Ramos (cell line): ENCODE measurements around the gene KRT40.

ENCODE experiments used
- in situ Hi-C: fragments of 300-500 bp; cut with MboI; formaldehyde crosslinking; loops from one replicate; pipeline ENCODE4 v1.14.3; 2022; ENCODE audit warnings: low sequenced_read_pairs; ENCODE audit not compliant: unreplicated experiment

The KRT40 gene

DNA sequence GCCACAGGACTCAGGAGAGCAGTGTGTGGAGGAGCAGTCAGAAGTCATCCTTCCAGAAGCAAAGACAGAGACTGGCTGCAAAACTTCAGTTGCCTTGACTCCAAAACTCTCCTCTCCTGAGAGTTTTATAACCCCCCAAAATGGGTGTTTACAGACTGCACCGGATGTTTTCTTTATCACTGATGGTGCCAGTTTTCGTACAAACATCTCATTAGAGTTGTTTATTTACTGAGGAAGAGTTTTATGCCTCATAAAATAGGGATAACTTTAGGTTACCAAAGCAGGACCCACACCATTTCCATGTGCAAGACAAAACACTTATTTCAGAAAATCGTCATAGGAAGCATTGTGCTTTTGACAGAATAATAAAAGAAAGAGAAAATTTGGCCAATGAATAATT is at the start of gene KRT40:
KRT40 (minus strand) TSS at position 101 of the 400 bp plus-strand sequence; CDS start at position 48, 53 bp downstream.
- in situ Hi-C loops, result no loop called here

DNA sequence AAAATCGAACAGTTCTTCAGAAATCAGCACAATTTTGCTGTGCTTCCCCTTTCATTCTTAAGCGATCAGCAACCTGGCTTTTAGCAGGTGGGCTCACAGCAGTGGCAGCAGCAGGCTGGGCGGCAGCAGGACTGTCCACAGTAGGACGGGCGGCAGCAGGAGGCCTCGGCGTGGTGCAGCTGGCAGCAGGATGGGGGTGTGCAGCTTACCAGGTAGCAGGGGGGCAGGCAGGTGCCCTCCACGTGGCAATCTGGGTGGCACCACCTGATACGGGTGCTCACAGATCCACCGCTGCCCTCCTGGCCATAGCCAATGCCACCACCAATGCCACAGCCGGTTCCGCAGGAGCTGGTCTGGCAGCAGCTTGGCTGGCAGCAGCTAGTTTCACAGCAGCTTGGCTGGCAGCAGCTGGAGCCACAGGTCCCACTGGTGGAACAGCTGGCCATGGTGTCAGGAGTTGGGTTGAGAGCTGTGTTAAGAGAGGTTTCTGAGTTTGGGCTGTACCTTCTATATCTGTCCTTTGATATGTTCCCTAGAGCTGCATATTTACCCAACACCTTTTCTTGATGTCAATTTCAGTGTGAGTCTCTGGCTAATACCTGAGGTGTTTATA is 45.6 kb upstream of the KRT40 start, which contains the start of gene KRTAP1-4:
KRTAP1-4 (minus strand) TSS at position 563 of the 613 bp plus-strand sequence; CDS start at position 446, 117 bp downstream.
- in situ Hi-C loops, result no loop called here

DNA sequence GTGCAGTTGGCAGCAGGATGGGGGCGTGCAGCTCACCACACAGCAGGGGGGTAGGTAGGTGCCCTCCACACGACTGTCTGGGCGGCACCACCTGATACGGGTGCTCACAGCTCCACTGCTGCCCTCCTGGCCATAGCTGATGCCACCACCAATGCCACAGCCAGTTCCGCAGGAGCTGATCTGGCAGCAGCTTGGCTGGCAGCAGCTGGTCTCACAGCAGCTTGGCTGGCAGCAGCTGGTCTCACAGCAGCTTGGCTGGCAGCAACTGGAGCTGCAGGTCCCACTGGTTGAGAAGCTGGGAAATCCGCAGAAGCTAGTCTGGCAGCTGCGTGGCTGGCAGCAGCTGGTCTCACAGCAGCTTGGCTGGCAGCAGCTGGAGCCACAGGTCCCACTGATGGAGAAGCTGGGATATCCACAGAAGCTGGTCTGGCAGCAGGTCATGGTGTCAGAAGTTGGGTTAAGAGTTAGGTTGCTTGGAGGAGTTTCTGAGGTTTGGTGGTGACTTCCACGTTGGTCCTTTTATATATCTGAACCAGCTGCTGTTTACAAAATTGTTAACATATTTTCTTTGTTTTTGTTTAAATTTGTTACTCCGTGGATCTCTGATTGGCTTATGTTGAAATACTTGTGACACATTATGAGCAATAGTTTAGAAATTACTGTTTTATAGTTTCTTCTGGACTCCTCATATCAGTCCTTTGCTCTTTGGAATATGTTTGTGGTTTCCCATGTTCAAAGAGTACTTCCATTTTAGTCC is 42.8 kb upstream of the KRT40 start, which contains the start of gene KRTAP1-5:
KRTAP1-5 (minus strand) TSS at position 494 of the 757 bp plus-strand sequence; CDS start at position 441, 53 bp downstream.
- in situ Hi-C loops, result no loop called here

DNA sequence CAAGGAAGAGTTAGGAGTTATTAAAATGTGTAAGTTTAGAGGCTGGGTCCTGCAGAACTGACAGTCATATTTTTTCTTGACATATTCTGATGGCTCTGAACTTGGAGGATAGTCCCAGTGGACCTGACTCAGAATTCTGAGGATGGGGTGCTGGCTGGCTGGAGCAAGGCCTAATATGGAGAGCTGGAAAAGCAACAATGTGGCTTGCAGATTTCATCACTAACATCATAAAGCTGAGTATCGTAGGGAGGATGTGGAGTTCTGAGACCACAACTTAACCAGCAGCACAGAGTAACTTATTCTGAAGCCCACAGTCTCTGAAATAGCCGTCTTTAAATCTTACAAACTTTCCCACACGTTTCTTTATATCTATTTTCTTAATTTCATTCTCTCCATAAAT is 40.6 kb upstream of the KRT40 start:
- in situ Hi-C loops, result no loop called here

DNA sequence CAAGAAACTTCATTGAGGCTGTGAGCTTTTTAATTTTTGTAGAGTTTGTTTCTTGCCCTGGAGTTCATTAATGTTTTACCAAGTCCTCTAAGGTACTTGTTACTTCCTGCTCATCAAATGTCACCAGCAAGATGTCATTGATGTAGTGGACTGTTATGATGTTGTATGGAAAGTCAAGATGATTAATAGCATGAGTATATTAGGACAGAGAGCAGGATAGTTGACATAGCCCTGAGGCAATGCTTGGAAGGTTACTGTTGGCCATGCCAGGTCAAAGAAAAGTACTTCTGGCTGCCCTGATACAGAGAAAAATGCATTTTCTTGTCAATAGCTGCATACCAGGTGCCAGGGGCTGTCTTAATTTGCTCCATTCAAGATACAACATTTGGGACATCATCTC is 36.2 kb upstream of the KRT40 start:
- in situ Hi-C loops, result no loop called here

DNA sequence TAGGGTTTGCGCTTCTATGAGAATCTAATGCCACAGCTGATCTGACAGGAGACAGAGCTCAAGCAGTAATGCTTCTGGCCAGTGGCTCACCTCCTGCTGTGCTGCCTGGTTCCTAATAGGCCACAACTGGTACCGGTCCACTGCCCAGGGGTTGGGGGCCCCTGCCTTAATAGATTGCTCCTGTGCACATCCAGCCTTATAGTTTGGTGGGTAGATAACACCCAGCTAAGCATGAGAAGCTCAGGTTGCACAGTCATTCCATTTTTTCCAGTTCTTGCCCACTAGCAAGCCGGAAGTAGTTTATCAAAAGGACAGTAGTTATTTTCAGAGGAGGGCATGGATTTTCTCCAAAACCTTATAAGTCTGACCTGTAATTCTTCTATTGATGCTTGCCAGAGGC is 35.3 kb upstream of the KRT40 start:
- in situ Hi-C loops, result no loop called here

DNA sequence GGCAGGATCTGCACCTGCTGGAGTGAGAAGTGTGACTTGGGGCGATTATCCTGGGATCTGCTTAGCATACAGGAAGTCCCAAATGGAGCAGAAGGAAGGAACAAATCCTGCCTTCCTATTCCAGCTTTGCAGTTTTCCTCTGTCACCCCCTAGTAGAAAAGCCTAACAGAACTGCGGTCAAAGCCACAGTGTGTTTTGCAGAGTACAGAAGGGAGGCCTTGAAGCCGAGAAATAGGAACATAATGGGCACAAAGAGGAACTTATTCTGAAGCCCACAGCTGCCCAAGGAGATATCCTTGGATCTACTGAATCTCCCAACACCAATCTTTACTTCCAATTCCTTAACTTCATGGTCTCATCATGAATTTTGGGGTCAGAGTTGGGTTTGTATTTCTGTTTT is 34.4 kb upstream of the KRT40 start:
- in situ Hi-C loops, result no loop called here

DNA sequence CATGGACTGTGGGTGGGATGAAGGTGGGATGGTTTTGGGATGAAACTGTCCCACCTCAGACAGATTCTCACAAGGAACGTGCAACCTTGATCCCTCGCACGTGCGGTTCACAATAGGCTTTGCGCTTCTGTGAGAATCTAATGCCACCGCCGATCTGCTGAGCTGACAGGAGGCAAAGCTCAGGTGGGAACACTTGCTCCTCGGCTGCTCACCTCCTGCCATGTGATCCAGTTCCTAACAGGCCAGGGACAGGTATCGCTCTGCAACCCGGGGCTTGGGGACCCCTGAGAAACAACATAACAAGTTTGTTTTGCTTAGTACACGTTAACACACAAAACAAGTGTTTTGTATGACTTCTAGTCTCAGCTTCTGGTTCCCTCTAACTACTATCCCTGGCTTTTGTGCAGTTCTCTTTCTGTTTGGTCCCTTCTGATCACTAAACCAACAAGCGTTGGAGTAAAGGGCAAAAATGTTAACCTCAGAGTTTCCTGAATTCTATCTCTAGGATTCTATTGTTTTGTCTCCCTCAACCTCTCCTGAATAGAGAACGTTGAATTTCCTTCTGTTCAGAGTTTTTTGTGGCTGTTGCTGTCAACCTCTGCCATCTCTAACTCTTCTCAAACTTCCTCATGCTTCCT is 32.6 kb upstream of the KRT40 start:
- in situ Hi-C loops, result no loop called here

DNA sequence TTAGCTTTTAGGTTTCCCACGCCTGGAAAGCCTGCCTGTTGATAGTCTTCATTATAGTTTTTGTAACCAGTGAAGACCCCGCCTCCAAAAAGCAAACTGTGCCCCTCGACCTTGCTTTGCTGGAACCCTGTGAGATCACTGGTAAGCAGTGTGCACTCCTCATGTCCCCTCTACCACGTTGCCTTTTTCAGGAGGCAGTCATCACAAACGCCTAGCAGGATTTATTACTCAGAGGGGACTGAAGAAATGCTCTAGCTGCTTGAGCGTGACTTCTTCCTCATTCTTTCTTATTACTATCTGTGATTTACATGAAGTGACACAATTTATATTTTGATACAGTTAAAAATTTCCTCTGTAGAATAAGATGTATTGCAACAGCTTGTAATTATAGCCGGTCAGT is 31.3 kb upstream of the KRT40 start:
- in situ Hi-C loops, result no loop called here

DNA sequence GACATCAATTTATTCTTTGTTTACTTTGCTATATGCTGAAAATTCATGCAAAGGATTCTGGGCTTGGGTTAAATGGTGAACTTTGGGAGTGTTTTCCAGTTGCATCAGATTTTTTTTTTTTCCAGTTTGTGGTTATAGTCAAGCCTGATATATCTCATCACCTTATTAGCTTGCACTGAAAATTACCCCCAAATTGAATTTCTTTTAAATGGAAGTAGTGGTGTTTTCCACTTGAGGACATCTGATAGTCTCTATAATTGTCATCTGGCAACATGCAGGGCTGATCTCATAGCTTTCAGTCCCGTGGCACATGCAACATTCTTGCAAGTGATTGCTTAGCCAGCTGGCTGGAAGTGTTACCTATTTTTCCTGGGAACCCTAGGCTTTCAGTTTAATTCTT is 29.5 kb upstream of the KRT40 start:
- in situ Hi-C loops, result no loop called here

DNA sequence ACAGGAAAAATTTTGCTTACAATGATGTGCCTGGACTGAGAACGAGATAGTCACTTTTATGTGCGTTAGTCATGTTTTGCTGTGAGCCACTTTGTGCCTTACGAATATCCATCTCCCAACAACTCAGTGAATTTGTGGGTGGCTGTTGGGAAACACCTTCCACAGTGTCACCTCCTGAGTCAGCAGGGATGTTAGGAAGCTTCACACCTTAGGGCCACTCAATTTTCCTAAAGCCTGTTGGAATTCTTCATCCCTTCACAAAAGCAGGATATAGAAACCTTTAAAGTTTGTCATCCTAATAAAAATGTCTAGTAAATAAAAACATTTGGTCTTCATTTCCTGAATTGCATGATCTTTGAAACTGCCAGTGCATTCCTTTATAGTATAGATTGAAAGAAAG is 29.1 kb upstream of the KRT40 start:
- in situ Hi-C loops, result no loop called here

DNA sequence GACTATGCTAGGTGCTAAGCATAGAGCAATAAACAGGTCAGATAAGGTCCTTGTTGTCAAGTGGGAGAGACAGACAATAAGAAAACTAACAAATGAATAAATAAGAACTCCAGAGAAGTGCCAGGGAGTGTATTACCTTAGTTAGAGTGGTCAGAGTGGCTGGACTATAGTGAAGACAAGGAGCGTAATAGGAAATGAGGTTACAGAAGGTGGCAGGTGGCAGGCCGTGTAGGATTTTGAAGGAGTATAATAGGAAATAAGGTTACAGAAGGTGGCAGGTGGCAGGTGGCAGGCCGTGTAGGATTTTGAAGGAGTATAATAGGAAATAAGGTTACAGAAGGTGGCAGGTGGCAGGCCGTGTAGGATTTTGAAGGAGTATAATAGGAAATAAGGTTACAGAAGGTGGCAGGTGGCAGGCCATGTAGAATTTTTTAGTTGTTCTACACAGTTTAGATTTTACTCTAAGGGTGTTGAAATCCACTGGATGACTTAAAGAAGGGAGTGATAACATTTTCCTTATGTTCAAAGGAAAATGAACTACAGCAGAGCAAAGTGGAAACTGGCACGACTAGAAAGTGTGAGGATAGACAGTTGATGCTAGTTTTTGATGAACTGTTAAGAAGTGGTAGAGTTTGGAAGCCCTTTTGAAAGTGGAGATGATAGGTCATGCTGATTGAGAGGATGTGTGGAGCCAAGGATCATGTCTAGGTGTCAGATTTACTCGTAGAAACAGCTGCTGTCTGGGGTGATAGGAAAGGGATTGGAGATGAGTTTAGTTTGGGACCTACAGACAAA is 28.4 kb upstream of the KRT40 start:
- in situ Hi-C loops, result no loop called here

DNA sequence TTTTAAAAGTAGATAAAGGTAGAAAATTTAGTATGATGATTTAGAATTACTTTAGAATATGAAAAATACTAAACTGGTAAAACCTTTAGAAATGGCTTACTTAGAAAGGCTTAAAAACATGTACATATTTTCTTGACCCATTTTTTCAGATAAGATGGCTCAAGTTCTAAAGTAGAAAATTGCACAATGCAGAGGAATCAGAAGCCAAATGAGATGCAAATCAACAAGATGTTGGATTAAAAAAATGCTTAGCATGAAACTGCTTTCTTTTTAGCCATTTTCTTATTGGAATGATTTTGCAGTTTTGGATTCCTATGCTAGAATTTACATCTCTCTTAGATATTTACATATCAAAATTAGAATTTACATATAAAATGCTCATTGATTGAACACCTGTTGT is 26.3 kb upstream of the KRT40 start:
- in situ Hi-C loops, result no loop called here

DNA sequence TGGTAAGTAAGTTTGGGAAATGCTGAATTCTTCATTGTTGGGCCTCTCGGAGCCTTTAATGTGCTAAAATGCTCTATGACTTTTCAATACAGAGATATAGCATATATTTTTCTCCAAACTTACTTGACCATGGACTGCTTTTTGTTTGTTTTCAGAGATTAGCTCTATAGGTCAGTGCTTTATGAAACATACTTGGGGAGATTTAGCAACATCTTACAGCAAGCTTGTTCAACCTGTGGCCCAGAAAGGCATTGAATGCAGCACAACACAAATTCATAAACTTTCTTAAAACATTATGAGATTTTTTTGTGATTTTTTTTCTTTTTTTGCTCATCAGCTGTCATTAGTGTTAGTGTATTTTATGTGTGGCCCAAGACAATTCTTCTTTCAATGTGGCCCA is 25.8 kb upstream of the KRT40 start:
- in situ Hi-C loops, result no loop called here

DNA sequence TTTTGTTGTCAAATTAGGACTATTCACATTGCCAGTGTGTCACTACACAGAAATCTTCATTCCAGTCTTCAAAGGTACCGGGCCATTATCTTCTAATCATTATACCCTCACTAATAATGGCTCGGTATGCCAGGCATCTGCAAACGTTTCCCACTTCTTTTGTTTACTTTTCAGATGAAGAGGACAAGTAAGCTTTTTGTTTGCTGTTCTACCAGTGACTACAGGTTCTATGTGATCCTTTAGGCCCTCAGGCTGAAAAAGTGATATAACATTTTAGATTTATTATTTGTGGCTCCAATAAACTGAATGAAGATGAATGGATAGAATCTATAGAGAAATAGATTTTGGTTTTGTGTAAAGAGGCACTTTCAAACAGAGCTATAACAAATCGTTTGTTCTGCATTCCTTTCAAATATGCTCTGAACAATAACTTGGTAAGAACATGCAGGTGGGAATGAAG is 25.2 kb upstream of the KRT40 start:
- in situ Hi-C loops, result no loop called here

DNA sequence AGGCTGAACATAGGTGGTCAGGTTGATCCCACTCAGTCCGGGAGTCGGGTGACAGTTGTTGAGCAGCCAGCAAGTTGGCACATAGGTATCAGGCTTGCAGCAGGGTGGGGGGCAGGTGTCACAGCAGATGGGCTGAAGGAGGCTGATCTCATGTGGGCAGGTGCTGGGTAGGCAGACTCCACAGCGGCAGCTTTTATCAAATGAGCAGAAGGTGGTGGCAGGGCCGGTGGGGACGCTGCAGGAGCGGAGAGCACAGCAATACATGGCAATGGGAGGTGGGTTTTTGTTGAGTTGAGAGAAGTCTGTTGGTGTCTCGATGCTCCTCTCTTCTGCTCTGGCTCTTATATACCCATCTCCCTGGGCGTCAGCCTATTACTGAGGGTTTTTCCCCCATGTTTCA is 24.7 kb upstream of the KRT40 start, which contains the start of gene KRTAP3-1:
KRTAP3-1 (minus strand) TSS at position 318 of the 400 bp plus-strand sequence; CDS start at position 264, 54 bp downstream.
- in situ Hi-C loops, result no loop called here

DNA sequence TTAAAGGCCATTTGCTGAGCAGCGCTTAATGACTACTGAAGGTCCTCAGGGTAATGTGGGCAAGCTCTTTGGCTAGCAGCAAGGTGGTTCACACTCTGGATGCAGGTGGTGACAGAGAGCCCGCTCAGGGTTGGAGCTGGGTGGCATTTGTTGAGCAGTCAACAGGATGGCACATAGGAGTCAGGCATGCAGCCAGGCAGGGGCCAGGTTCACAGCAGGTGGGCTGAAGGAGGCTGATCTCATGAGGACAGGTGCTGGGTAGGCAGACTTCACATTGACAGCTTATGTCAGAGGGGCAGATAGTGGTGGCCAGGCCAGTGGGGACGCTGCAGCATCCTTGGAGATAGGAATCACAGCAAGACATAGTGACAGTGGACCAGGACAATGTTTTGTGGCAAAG is 20.3 kb upstream of the KRT40 start:
- in situ Hi-C loops, result no loop called here

DNA sequence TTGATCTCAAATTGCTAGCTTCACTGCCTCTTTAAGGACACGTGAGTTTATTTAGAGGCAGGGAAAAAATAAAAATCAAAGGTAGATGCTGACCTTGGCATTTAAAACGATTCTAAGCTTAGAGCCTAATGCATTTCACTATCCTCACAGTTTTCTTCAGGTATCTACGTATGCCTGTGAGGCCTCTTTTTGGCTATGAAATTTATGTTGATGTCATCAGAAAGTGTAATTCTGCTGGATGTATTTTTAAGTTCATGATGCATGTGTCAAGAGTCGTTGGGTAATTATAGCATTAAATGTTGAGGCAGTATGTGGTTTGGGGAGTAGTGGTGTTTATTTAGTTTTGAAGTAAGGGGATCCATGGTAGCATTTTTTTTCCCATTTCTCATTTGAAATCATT is 19.8 kb upstream of the KRT40 start:
- in situ Hi-C loops, result no loop called here

DNA sequence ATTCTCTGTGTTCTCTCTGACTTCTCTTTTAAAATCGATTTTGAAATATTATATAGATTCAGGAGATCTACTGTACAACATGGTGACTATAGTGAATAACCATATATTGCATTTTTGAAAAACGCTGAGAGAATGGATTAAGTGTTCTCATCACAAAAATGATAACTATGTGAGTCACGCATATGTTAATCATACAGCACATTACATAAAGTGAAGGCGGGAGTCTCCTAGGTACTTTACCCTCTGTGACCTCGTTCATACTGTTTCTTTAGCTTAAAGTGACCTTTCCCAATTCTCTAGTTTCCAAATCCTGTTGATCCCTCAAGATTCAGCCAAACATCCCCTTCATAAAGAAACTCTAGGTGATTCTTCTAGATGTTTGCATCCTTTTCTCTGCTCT is 18.7 kb upstream of the KRT40 start:
- in situ Hi-C loops, result no loop called here

DNA sequence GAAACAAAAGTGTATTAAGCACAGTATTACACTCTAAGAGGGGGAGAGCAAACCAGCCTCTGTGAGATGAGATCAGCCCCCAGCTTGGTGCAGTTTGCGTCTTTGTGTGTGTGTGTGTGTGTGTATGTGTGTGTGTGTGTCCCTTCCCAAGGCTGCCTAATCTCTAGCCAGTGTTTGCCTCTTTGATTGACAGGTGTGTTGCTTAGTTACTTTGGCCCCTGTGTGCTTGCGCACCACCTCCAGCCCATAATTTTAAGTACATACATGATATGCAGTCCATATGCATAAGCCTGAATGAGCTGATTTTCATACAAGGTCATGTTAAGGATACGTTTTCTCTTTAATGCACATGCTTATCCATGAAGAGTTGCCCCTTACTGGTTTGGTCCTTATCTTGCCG is 17.7 kb upstream of the KRT40 start:
- in situ Hi-C loops, result no loop called here
